HG03439 (cell line): ENCODE data around the gene PRKCI.
"Not testable (repeated sequence)": the region's sequence is repeated elsewhere in the genome, so short reads cannot be mapped to it uniquely, and the experiment has no call there.

Experiments used
- ATAC-seq: cut with Tn5 transposase; IDR thresholded peaks from one replicate; pipeline ENCODE4 v1.9.1; 2021; ENCODE audit warnings: mild to moderate bottlenecking, moderate library complexity; ENCODE audit not compliant: unreplicated experiment

PRKCI gene

GRCh38 chr3:170278627-170279026 is 56.4 kb downstream of the PRKCI start:
- ATAC-seq, result no peak

GRCh38 chr3:170290194-170290593 is 68.0 kb downstream of the PRKCI start:
- no peak for ATAC-seq

GRCh38 chr3:170295586-170295985 is 73.4 kb downstream of the PRKCI start:
- no peak for ATAC-seq

GRCh38 chr3:170296703-170297102 is 74.5 kb downstream of the PRKCI start:
- ATAC-seq, result no peak

GRCh38 chr3:170301405-170301804 is 79.2 kb downstream of the PRKCI start:
- ATAC-seq, result no peak

- ATAC-seq, result no peak
Measured at GRCh38 chr3:170302008-170302407, 79.8 kb downstream of the PRKCI start.

- no peak for ATAC-seq
Measured at GRCh38 chr3:170306015-170306414, 83.8 kb downstream of the PRKCI start.

- ATAC-seq, result no peak
Measured at GRCh38 chr3:170307671-170308405, 85.6 kb downstream of the PRKCI start.

- no peak for ATAC-seq
Measured at GRCh38 chr3:170309046-170309445, 86.8 kb downstream of the PRKCI start.

- ATAC-seq, result no peak
Measured at GRCh38 chr3:170317954-170318353, 95.7 kb downstream of the PRKCI start.

- ATAC-seq, result no peak
Measured at GRCh38 chr3:170320461-170321121, 98.4 kb downstream of the PRKCI start.

- ATAC-seq, result no peak
Measured at GRCh38 chr3:170321321-170322034, 99.3 kb downstream of the PRKCI start.

GRCh38 chr3:170322566-170323269 is 100.5 kb downstream of the PRKCI start:
- ATAC-seq, result no peak

GRCh38 chr3:170323331-170323730 is 101.1 kb downstream of the PRKCI start:
- ATAC-seq, result no peak

GRCh38 chr3:170324962-170325361 is 102.7 kb downstream of the PRKCI start:
- no peak for ATAC-seq

- no peak for ATAC-seq
Measured at GRCh38 chr3:170327040-170327808, 105.0 kb downstream of the PRKCI start.

GRCh38 chr3:170327868-170328548 is 105.8 kb downstream of the PRKCI start:
- ATAC-seq, result not testable (repeated sequence)

GRCh38 chr3:170330366-170330765 is 108.1 kb downstream of the PRKCI start:
- ATAC-seq, result no peak

- no peak for ATAC-seq
Measured at GRCh38 chr3:170331143-170331542, 108.9 kb downstream of the PRKCI start.

- no peak for ATAC-seq
Measured at GRCh38 chr3:170337420-170337819, 115.2 kb downstream of the PRKCI start.
